Measurements from ENCODE around the gene GSTM2.

Gene GSTM2

DNA sequence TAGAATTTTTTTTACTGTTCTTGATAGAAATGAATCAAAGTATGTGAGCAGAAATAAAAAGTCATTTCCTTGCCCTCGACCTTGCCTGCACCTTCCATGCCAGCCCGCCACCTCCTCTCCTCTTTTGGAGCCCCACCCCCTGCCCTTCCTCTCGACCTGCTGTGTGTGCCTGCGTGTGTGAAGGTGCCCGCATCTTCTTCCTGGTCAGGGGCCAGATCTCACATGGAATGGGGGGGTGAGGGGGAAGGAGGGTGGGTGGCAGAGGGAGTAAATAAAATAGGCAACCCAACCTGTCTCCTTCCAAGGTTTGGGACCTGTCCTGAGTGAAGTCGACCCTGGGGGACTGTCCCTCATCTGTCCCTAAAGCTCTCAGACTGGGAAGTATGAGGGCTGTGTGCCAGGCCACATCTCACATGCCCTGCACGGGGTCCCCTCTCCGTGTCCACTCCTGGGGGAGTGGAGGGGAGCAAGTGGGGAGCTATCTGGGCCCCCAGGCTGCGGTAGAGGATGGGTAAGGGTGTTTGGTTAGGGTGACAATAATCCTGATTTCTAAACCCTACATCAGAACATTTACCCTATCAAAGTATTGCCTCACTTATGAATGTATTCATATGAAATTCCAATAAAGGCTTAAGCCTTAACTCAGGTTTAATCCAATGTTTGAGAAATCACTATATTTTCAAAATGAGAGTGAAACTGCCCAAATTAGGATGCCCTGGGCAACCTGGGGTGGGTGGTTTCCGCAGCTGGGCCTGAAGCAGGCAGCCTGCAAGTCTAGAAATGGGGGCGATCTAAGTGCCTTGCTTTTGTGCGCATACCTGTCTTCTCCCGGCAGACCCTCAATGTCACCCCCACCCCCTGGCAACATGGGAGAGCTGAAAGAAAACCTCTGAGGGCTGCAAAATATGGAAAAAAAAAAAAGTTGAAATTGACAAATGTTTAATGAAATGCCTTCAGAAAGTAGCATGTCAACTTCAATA, 32.8 kb upstream of the GSTM2 start:
- Mint-ChIP-seq H3K36me3 (peaks cover 6% of the 10 kb centered on the region), H3K27ac (peak overlapping the region; percentile 75), H3K9me3 (no peaks in the 10 kb centered on the region), H3K4me3 (no peak overlapping the region), H3K27me3 (peaks cover under 1% of the 10 kb centered on the region), H3K4me1 (peaks cover 14% of the 10 kb centered on the region)
- no peak for ATAC-seq (ENCODE audit: low read depth)
- no peak for DNase-seq (ENCODE audit: low spot score in 2 of 2)

GRCh38 chr1:109635862-109636200, 32.0 kb upstream of the GSTM2 start:
- no peak overlapping the region for H3K4me3 Mint-ChIP-seq
- peaks cover 3% of the 10 kb centered on the region for H3K27me3 Mint-ChIP-seq
- no peak overlapping the region for H3K27ac Mint-ChIP-seq
- no peak for ATAC-seq (ENCODE audit: low read depth)
- peaks cover 16% of the 10 kb centered on the region for H3K4me1 Mint-ChIP-seq
- no peaks in the 10 kb centered on the region for H3K9me3 Mint-ChIP-seq
- no peak for DNase-seq (ENCODE audit: low spot score in 2 of 2)
- H3K36me3 Mint-ChIP-seq = peaks cover 4% of the 10 kb centered on the region

- H3K36me3 Mint-ChIP-seq = peaks cover 2% of the 10 kb centered on the region
- H3K27me3 Mint-ChIP-seq = peaks cover 3% of the 10 kb centered on the region
- H3K4me3 Mint-ChIP-seq = no peak overlapping the region
- DNase-seq (ENCODE audit: low spot score in 2 of 2) (no peak), ATAC-seq (ENCODE audit: low read depth) (no peak)
- no peaks in the 10 kb centered on the region for H3K9me3 Mint-ChIP-seq
- H3K27ac Mint-ChIP-seq = no peak overlapping the region
- H3K4me1 Mint-ChIP-seq = peaks cover 16% of the 10 kb centered on the region
Observed at GRCh38 chr1:109636201-109636952, 31.5 kb upstream of the GSTM2 start.

DNA sequence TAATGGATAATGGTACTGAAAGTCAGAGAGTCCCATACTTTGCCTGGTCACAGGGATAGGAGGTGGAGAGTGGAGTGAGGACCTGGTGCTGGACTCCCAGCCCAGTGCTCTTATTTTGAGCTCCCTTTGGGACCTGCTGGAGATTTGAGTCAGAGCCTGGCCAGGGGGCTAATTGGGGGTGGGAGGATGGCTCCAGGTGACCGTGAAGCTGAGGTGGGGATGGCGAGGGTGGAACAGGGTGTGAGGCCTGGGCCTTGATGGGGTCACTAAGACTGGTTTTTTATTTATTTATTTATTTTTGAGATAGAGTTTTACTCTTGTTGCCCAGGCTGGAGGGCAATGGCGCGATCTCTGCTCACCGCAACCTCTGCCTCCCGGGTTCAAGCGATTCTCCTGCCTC, 30.4 kb upstream of the GSTM2 start:
- H3K27me3 Mint-ChIP-seq = peaks cover 3% of the 10 kb centered on the region
- DNase-seq (ENCODE audit: low spot score in 2 of 2) (no peak), ATAC-seq (ENCODE audit: low read depth) (no peak)
- H3K36me3 Mint-ChIP-seq = no peaks in the 10 kb centered on the region
- H3K4me1 Mint-ChIP-seq = peaks cover 16% of the 10 kb centered on the region
- H3K9me3 Mint-ChIP-seq = no peaks in the 10 kb centered on the region
- no peak overlapping the region for H3K27ac Mint-ChIP-seq
- no peak overlapping the region for H3K4me3 Mint-ChIP-seq

- H3K4me1 Mint-ChIP-seq = peaks cover 18% of the 10 kb centered on the region
- no peak overlapping the region for H3K27ac Mint-ChIP-seq
- DNase-seq (ENCODE audit: low spot score in 2 of 2) (no peak), ATAC-seq (ENCODE audit: low read depth) (no peak)
- H3K9me3 Mint-ChIP-seq = no peaks in the 10 kb centered on the region
- H3K27me3 Mint-ChIP-seq = peaks cover 3% of the 10 kb centered on the region
- no peak overlapping the region for H3K4me3 Mint-ChIP-seq
- H3K36me3 Mint-ChIP-seq = no peaks in the 10 kb centered on the region
Observed at GRCh38 chr1:109639063-109639840, 28.6 kb upstream of the GSTM2 start.

DNA sequence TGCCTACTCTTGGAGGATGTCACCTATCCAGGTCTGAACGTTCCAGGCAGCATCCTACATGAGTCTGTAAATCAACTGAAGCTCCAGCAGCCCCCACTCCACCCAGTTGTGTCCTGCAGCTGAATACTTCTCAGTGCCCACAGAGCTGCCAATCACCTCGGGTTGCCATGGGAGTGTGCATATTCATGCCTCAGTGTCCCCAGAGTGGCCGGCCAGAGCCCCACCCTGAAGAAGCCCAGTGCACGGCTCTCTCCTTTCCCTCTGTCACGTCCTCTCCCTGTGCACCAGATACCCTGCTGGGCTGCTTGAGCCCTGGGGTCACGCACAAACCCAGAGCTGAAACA, 28.0 kb upstream of the GSTM2 start:
- Mint-ChIP-seq H3K9me3 (no peaks in the 10 kb centered on the region), H3K4me1 (peaks cover 12% of the 10 kb centered on the region), H3K27ac (no peak overlapping the region), H3K27me3 (peaks cover 3% of the 10 kb centered on the region), H3K4me3 (no peak overlapping the region), H3K36me3 (no peaks in the 10 kb centered on the region)
- ATAC-seq (ENCODE audit: low read depth) (no peak), DNase-seq (ENCODE audit: low spot score in 2 of 2) (no peak)

DNA sequence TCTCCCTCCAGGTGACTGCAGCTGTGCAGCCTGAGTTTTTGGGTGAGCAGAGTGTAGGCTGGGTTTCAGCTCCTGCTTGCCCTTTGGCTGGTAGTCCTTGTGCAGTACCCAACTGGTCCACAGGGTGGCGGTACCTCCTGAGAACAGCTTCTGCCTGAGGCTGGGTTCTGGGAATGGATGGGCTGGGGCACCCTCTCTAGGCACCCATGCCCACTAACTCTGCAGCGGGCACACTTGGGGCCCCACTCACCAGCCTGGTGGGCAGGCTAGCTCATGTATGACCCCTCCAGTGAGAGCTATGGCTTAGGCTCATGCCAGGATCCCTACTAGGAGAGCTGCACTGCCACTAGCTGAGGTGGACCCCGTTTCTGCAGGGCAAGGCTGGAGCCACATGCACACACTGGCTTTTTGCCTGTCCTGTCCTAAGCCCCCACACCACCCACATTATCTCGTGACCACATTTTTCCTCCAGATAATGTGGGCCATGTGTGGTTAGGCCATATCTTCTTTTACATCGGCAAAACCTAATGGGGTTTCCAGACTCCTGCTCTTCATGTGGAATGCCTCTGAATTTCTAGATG, 27.5 kb upstream of the GSTM2 start:
- Mint-ChIP-seq H3K27ac (no peak overlapping the region), H3K4me3 (no peak overlapping the region), H3K36me3 (no peaks in the 10 kb centered on the region), H3K27me3 (peaks cover 3% of the 10 kb centered on the region), H3K4me1 (peaks cover 9% of the 10 kb centered on the region), H3K9me3 (no peaks in the 10 kb centered on the region)
- ATAC-seq (ENCODE audit: low read depth) (peak; percentile 65), DNase-seq (ENCODE audit: low spot score in 2 of 2) (peak; percentile 89 to 97)

DNA sequence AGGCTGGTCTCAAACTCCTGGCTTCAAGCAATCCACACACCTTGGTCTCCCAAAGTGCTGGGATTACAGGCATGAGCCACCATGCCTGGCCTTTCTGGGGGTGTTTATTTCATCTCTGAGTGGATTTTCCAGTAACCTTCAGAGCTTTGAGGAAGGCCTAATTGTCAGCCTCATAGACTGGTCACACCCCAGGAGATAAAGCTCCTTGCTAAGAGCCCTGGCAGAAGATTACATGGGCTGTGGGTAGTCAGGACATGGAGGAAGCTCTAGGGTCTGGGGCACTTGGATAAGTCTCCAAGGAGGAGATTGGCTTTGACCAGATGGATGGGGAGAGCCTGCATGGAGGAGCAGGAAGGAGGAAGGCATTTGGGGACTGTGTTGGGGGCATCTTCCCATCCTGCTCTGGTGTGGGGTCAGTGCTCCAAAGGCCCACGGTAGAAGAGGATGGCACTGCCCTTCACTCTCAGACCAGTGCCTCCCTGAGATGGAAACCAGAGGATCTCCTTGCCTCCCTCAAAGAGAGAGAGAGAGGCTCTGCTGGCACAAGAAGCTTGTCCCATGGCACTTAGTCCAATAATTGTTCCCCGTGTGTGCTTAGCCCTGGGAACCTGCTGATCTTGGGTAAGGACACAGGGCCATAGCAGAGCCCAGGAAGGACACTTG, 26.6 kb upstream of the GSTM2 start:
- Mint-ChIP-seq H3K9me3 (no peaks in the 10 kb centered on the region), H3K27ac (no peak overlapping the region), H3K4me1 (peaks cover 7% of the 10 kb centered on the region), H3K27me3 (peaks cover 3% of the 10 kb centered on the region), H3K36me3 (no peaks in the 10 kb centered on the region), H3K4me3 (no peak overlapping the region)
- DNase-seq (ENCODE audit: low spot score in 2 of 2) = no peak
- ATAC-seq (ENCODE audit: low read depth) = no peak

DNA sequence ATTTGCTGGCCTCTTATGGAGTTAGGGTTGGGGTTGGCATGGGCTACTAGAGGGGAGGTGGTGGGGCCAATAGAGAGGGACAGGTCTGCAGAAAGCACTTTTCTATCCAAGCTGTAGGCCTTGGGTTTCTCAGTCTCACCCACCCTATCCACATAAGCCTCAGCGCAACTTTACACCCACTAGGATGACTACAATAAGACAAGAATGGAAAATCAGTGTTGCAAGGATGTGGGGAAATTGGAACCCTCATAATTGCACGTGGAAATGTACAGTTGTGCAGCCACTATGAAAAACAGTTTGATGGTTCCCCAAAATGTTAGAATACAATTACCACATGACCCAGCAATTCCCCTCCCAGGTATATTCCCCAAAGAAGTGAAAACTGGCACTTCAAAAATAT, 26.0 kb upstream of the GSTM2 start:
- Mint-ChIP-seq H3K4me3 (no peak overlapping the region), H3K4me1 (peaks cover 7% of the 10 kb centered on the region), H3K27me3 (peaks cover 3% of the 10 kb centered on the region), H3K9me3 (no peaks in the 10 kb centered on the region), H3K27ac (no peak overlapping the region), H3K36me3 (no peaks in the 10 kb centered on the region)
- ATAC-seq (ENCODE audit: low read depth) = no peak
- DNase-seq (ENCODE audit: low spot score in 2 of 2) = no peak

DNA sequence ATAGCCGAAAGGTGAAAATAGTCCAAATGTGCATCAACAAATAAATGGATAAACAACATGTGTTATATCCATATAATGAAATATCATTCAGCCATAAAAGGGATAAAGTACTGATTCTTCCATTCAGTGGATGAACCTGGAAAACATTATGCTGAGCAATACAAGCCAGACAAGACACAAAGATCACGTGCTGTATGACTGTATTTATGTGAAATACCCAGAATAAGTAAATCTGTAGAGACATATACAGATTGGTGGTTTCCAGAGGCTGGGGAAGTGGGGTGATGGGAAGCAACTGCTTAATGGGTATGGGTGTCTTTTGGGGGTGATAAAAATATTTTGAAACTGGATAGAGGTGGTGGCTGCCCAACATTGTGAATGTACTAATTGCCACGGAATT, 25.2 kb upstream of the GSTM2 start:
- H3K27ac Mint-ChIP-seq = peak overlapping the region; percentile 5
- no peaks in the 10 kb centered on the region for H3K9me3 Mint-ChIP-seq
- DNase-seq (ENCODE audit: low spot score in 2 of 2) = no peak
- no peak for ATAC-seq (ENCODE audit: low read depth)
- no peaks in the 10 kb centered on the region for H3K36me3 Mint-ChIP-seq
- peaks cover 7% of the 10 kb centered on the region for H3K4me1 Mint-ChIP-seq
- no peak overlapping the region for H3K4me3 Mint-ChIP-seq
- H3K27me3 Mint-ChIP-seq = peaks cover 3% of the 10 kb centered on the region

GRCh38 chr1:109643385-109644230, 24.2 kb upstream of the GSTM2 start:
- Mint-ChIP-seq H3K4me3 (peak overlapping the region; percentile 8), H3K9me3 (no peaks in the 10 kb centered on the region), H3K4me1 (peaks cover 7% of the 10 kb centered on the region), H3K36me3 (no peaks in the 10 kb centered on the region), H3K27ac (no peak overlapping the region), H3K27me3 (peaks cover 3% of the 10 kb centered on the region)
- ATAC-seq (ENCODE audit: low read depth) (peak; percentile 93), DNase-seq (ENCODE audit: low spot score in 2 of 2) (peak; percentile 83 to 91)

DNA sequence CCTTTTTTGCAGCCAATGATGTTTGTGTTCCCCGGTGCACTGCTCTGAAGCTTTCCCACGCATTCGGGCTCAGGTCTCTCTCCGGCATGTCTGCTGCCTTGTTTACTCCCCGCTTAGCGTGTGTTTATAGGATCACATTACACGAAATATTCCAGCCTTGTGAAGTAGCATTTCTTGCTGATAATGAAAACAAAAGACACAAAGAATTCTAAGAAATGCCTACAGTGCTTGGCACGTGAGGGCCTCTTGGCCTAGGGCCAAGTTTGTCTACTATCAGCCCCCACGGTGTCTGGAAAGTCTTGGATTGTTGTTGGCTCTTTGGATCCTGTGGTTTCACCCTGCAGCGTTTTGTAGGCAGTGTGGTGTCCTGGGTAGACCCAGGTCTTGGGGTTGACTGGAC, 23.2 kb upstream of the GSTM2 start:
- ATAC-seq (ENCODE audit: low read depth) (no peak), DNase-seq (ENCODE audit: low spot score in 2 of 2) (no peak)
- no peak overlapping the region for H3K4me3 Mint-ChIP-seq

GRCh38 chr1:109649491-109649914, 18.4 kb upstream of the GSTM2 start:
- no peak for ATAC-seq (ENCODE audit: low read depth)
- no peak for DNase-seq (ENCODE audit: low spot score in 2 of 2)
- no peaks in the 10 kb centered on the region for H3K36me3 Mint-ChIP-seq
- peaks cover 3% of the 10 kb centered on the region for H3K27me3 Mint-ChIP-seq
- no peaks in the 10 kb centered on the region for H3K4me1 Mint-ChIP-seq
- no peak overlapping the region for H3K27ac Mint-ChIP-seq
- no peaks in the 10 kb centered on the region for H3K9me3 Mint-ChIP-seq
- peak overlapping the region; percentile 32 for H3K4me3 Mint-ChIP-seq

More for the DNA sequence above, 23.2 kb upstream of the GSTM2 start:
- peaks cover 3% of the 10 kb centered on the region for H3K27me3 Mint-ChIP-seq
- peaks cover 7% of the 10 kb centered on the region for H3K4me1 Mint-ChIP-seq
- H3K27ac Mint-ChIP-seq = no peak overlapping the region
- H3K9me3 Mint-ChIP-seq = no peaks in the 10 kb centered on the region
- no peaks in the 10 kb centered on the region for H3K36me3 Mint-ChIP-seq

Data from memory B cell (primary cell).